COR-L47 (cell line): Measurements from ENCODE around the gene DDX50.

Experiments
- DNase-seq: peaks from one replicate; lab custom pipeline; 2025; lab: John Stamatoyannopoulos, UW

Gene DDX50

GRCh38 chr10:68987611-68988010 lies 86.5 kb downstream of the DDX50 start:
- DNase-seq: no peak

GRCh38 chr10:68988530-68989316 lies 87.6 kb downstream of the DDX50 start, which contains the start of gene KIFBP:
KIFBP (plus strand) TSS chr10:68988803; CDS start chr10:68988833, 30 bp downstream.
- DNase-seq: peak; percentile 89

- DNase-seq: no peak
Observed at GRCh38 chr10:68989317-68989990, 88.3 kb downstream of the DDX50 start.

- no peak for DNase-seq
Observed at GRCh38 chr10:68992636-68993440, 91.7 kb downstream of the DDX50 start.
